HEK293 (cell line): Measurements from ENCODE around the gene TNIP1.
A peak's percentile ranks its signal among the peaks of the same experiment; 100 is the strongest.

Experiments used
- CTCF ChIA-PET: fragments of 350-600 bp; formaldehyde crosslinking; extraction: SDS; loops from one replicate; lab custom pipeline; 2021; ENCODE audit warnings: antibody characterized with exemption; lab: Yijun Ruan, JAX
- POLR2A ChIA-PET: fragments of 300-600 bp; formaldehyde crosslinking; extraction: SDS; loops from one replicate; lab custom pipeline; 2020; ENCODE audit warnings: antibody characterized with exemption, inconsistent platforms; lab: Yijun Ruan, JAX
- H3K27ac ChIP-seq: fragments of 200-500 bp; sonication (Bioruptor generic); 2 replicates; pipeline ENCODE4 v1.5.1; 2014; ENCODE audit warnings: low read depth, low read length, control low read depth, inconsistent platforms; ENCODE audit errors: extremely low read depth
- H3K36me3 ChIP-seq, 2 experiments: fragments of 200-500 bp in 1 of 2; sonication (Bioruptor generic) in 1 of 2; 1 replicate in 1 of 2; 2 replicates in 1 of 2; pipeline ENCODE4 v1.5.1; 2014 to 2017; ENCODE audit warnings: inconsistent platforms in 2 of 2, low read length in 2 of 2; ENCODE audit not compliant: control insufficient read depth in 2 of 2, insufficient read depth in 1 of 2
- H3K4me1 ChIP-seq: fragments of 200-500 bp; sonication (Bioruptor generic); 2 replicates; pipeline ENCODE4 v1.5.1; 2014; ENCODE audit warnings: mild to moderate bottlenecking, low read length, inconsistent platforms; ENCODE audit not compliant: control insufficient read depth, insufficient read depth
- H3K4me3 ChIP-seq: 2 replicates; pipeline ENCODE4 v1.5.1; 2011; ENCODE audit warnings: low read depth, mild to moderate bottlenecking, control low read depth, low read length, moderate library complexity
- H3K9me3 ChIP-seq: fragments of 200-500 bp; sonication (Bioruptor generic); 2 replicates; pipeline ENCODE4 v1.5.1; 2014; ENCODE audit warnings: low read depth, low read length, inconsistent platforms; ENCODE audit not compliant: control insufficient read depth, insufficient read depth
- CTCF ChIP-seq: fragments of 450-650 bp; formaldehyde crosslinking; IDR thresholded peaks from 2 replicates; pipeline ENCODE4 v1.5.1; 2016; ENCODE audit warnings: missing biosample characterization, missing genetic modification characterization
- EGR2 ChIP-seq: fragments of 450-650 bp; formaldehyde crosslinking; IDR thresholded peaks from 2 replicates; pipeline ENCODE4 v1.5.1; 2016; ENCODE audit warnings: low read depth, missing biosample characterization, missing genetic modification characterization
- GLIS2 ChIP-seq: fragments of 450-650 bp; formaldehyde crosslinking; IDR thresholded peaks from 2 replicates; pipeline ENCODE4 v1.5.1; 2016; ENCODE audit warnings: missing biosample characterization, missing genetic modification characterization
- KLF1 ChIP-seq: fragments of 450-650 bp; formaldehyde crosslinking; IDR thresholded peaks from 2 replicates; pipeline ENCODE4 v1.5.1; 2016; ENCODE audit warnings: missing biosample characterization, missing genetic modification characterization
- KLF7 ChIP-seq: fragments of 450-650 bp; formaldehyde crosslinking; IDR thresholded peaks from 2 replicates; pipeline ENCODE4 v1.5.1; 2016; ENCODE audit warnings: missing biosample characterization, missing genetic modification characterization, borderline replicate concordance
- PBX3 ChIP-seq: sonication (generic); formaldehyde crosslinking; IDR thresholded peaks from 2 replicates; pipeline ENCODE4 v1.8.1; 2022; ENCODE audit warnings: mild to moderate bottlenecking, moderate library complexity, missing genetic modification reagents
- PRDM1 ChIP-seq: fragments of 450-650 bp; formaldehyde crosslinking; IDR thresholded peaks from 2 replicates; pipeline ENCODE4; 2016; ENCODE audit warnings: missing biosample characterization, missing genetic modification characterization
- REPIN1 ChIP-seq: fragments of 450-650 bp; formaldehyde crosslinking; IDR thresholded peaks from 2 replicates; pipeline ENCODE4 v1.5.1; 2017; ENCODE audit warnings: missing biosample characterization, missing genetic modification characterization, low read depth
- TSHZ1 ChIP-seq: fragments of 450-650 bp; formaldehyde crosslinking; IDR thresholded peaks from 2 replicates; pipeline ENCODE4 v1.5.1; 2016; ENCODE audit warnings: missing biosample characterization, missing genetic modification characterization, borderline replicate concordance
- ZBTB1 ChIP-seq: fragments of 450-650 bp; formaldehyde crosslinking; IDR thresholded peaks from 2 replicates; pipeline ENCODE4 v1.5.1; 2016; ENCODE audit warnings: missing biosample characterization, missing genetic modification characterization
- ZBTB48 ChIP-seq: fragments of 450-650 bp; formaldehyde crosslinking; IDR thresholded peaks from 2 replicates; pipeline ENCODE4 v1.5.1; 2016; ENCODE audit warnings: missing biosample characterization, missing genetic modification characterization
- ZBTB8A ChIP-seq: fragments of 450-650 bp; formaldehyde crosslinking; IDR thresholded peaks from 2 replicates; pipeline ENCODE4 v1.5.1; 2016; ENCODE audit warnings: missing biosample characterization, missing genetic modification characterization
- ZFP41 ChIP-seq: fragments of 450-650 bp; formaldehyde crosslinking; IDR thresholded peaks from 2 replicates; pipeline ENCODE4 v1.5.1; 2016; ENCODE audit warnings: missing biosample characterization, missing genetic modification characterization, borderline replicate concordance
- ZIC2 ChIP-seq: fragments of 450-650 bp; formaldehyde crosslinking; IDR thresholded peaks from 2 replicates; pipeline ENCODE4 v1.5.1; 2016; ENCODE audit warnings: missing biosample characterization, missing genetic modification characterization
- ZNF169 ChIP-seq: fragments of 450-650 bp; formaldehyde crosslinking; IDR thresholded peaks from 2 replicates; pipeline ENCODE4 v1.5.1; 2016; ENCODE audit warnings: missing biosample characterization, missing genetic modification characterization
- ZNF26 ChIP-seq: fragments of 450-650 bp; formaldehyde crosslinking; IDR thresholded peaks from 2 replicates; pipeline ENCODE4 v1.5.1; 2016; ENCODE audit warnings: missing biosample characterization, missing genetic modification characterization
- ZNF274 ChIP-seq, 2 experiments: fragments of 200-500 bp in 1 of 2; fragments of 450-650 bp in 1 of 2; sonication (Bioruptor generic) in 1 of 2; formaldehyde crosslinking in 1 of 2; IDR thresholded peaks; 2 replicates each; pipeline versions ENCODE4 v1.5.1 to v1.6.1; 2014 to 2016; ENCODE audit warnings: borderline replicate concordance in 1 of 2, inconsistent platforms in 1 of 2, low read length in 1 of 2, missing biosample characterization in 1 of 2, missing genetic modification characterization in 1 of 2
- ZNF366 ChIP-seq: fragments of 450-650 bp; formaldehyde crosslinking; conservative IDR thresholded peaks from 2 replicates; pipeline ENCODE4 v1.5.1; 2016; ENCODE audit warnings: missing biosample characterization, missing genetic modification characterization
- ZNF394 ChIP-seq: fragments of 450-650 bp; formaldehyde crosslinking; IDR thresholded peaks from 2 replicates; pipeline ENCODE4 v1.5.1; 2016; ENCODE audit warnings: missing biosample characterization, missing genetic modification characterization, mild to moderate bottlenecking, moderate library complexity, borderline replicate concordance
- ZNF521 ChIP-seq: fragments of 450-650 bp; formaldehyde crosslinking; IDR thresholded peaks from 2 replicates; pipeline ENCODE4 v1.5.1; 2017; ENCODE audit warnings: missing biosample characterization, mild to moderate bottlenecking, missing genetic modification characterization
- ZNF580 ChIP-seq: fragments of 450-650 bp; formaldehyde crosslinking; IDR thresholded peaks from 2 replicates; pipeline ENCODE4 v1.5.1; 2016; ENCODE audit warnings: missing biosample characterization, missing genetic modification characterization
- ZNF600 ChIP-seq: fragments of 450-650 bp; formaldehyde crosslinking; IDR thresholded peaks from 2 replicates; pipeline ENCODE4 v1.5.1; 2016; ENCODE audit warnings: missing biosample characterization, missing genetic modification characterization
- ZNF704 ChIP-seq: fragments of 450-650 bp; formaldehyde crosslinking; IDR thresholded peaks from 2 replicates; pipeline ENCODE4 v1.5.1; 2016; ENCODE audit warnings: missing biosample characterization, missing genetic modification characterization
- ZXDB ChIP-seq: fragments of 450-650 bp; formaldehyde crosslinking; IDR thresholded peaks from 2 replicates; pipeline ENCODE4 v1.5.1; 2016; ENCODE audit warnings: missing biosample characterization, missing genetic modification characterization

TNIP1 gene

GRCh38 chr5:151006704-151007334, 74.0 kb downstream of the TNIP1 start:
- CTCF ChIA-PET, result interaction anchor here (0.9 kb wide), 1 partner anchor 157 kb away, joined by 4 read pairs; no protein-coding TSS in a partner anchor
- Histone ChIP-seq H3K4me3 (no peak overlapping the region), H3K4me1 (no peaks in the 10 kb centered on the region), H3K9me3 (no peaks in the 10 kb centered on the region)
- POLR2A ChIA-PET, result no interaction called here
- TF ChIP-seq ZBTB8A (tag by site-specific recombination) (no peak), TSHZ1 (tag by site-specific recombination) (no peak), ZNF274 (IDR thresholded peaks at IDR 0.05; ENCODE audit: low read length) (no peak), ZNF274 (tag by site-specific recombination; IDR thresholded peaks at IDR 0.05; ENCODE audit: borderline replicate concordance) (no peak), REPIN1 (tag by site-specific recombination) (no peak), KLF1 (tag by site-specific recombination) (no peak), ZNF26 (tag by site-specific recombination) (no peak), KLF7 (no peak), ZNF704 (tag by site-specific recombination) (no peak), ZNF394 (tag by site-specific recombination) (no peak), ZNF169 (tag by site-specific recombination) (no peak), CTCF (tag by site-specific recombination) (no peak), EGR2 (tag by site-specific recombination) (no peak), ZBTB48 (tag by site-specific recombination) (no peak), ZXDB (tag by site-specific recombination) (no peak)
- TF ChIP-seq, all 188 proteins: peak for 0
- Histone ChIP-seq H3K27ac (no peak overlapping the region), H3K36me3 (no peaks in the 10 kb centered on the region)

GRCh38 chr5:151005950-151006576, 74.8 kb downstream of the TNIP1 start:
- CTCF ChIA-PET, result interaction anchor here (0.5 to 2.5 kb wide), 5 partner anchors 41 to 1643 kb away, joined by 3 to 13 read pairs (median 4); no protein-coding TSS in a partner anchor
- peak; percentile 52 for TF ChIP-seq PRDM1 (tag by site-specific recombination)
- no peak for TF ChIP-seq ZNF600 (tag by site-specific recombination)
- TF ChIP-seq ZNF521 (tag by site-specific recombination), result no peak
- TF ChIP-seq ZBTB1 (tag by site-specific recombination), result no peak
- no peak for TF ChIP-seq ZNF366 (tag by site-specific recombination)
- TF ChIP-seq ZFP41, result no peak
- 0 out of 2 replicates have a peak, but pooled peaks have one; percentile 14 for TF ChIP-seq GLIS2
- TF ChIP-seq KLF7, result no peak
- TF ChIP-seq PBX3 (CRISPR knock-in tag), result no peak
- TF ChIP-seq ZNF580 (tag by site-specific recombination), result no peak
- no peak for TF ChIP-seq REPIN1 (tag by site-specific recombination)
- peak; percentile 91 for TF ChIP-seq ZIC2 (tag by site-specific recombination)

More at GRCh38 chr5:151005950-151006576, 74.8 kb downstream of the TNIP1 start:
- Histone ChIP-seq H3K36me3 (no peaks in the 10 kb centered on the region), H3K9me3 (no peaks in the 10 kb centered on the region), H3K4me3 (no peak overlapping the region), H3K4me1 (no peaks in the 10 kb centered on the region), H3K27ac (no peak overlapping the region)
- POLR2A ChIA-PET, result interaction anchor here (0.5 kb wide), 1 partner anchor 143 kb away, joined by 3 read pairs; no protein-coding TSS in a partner anchor
